ENCODE data around the gene CTSH. TPM values are rescaled to one million over a fixed set of nuclear protein-coding genes. Genes with fewer than 3 reads are reported as not detected.

CTSH gene
- total RNA-seq, 1 donor from 2014 or later: 10.0 TPM

GRCh38 chr15:78977591-78978347, 32.9 kb upstream of the CTSH start:
- H3K27ac Mint-ChIP-seq (ENCODE audit: unreplicated experiment): no peak overlapping the region
- H3K4me3 Mint-ChIP-seq (ENCODE audit: unreplicated experiment): no peak overlapping the region
- no peak for DNase-seq (ENCODE audit: low spot score)
- no peaks in the 10 kb centered on the region for H3K9me3 Mint-ChIP-seq (ENCODE audit: unreplicated experiment)
- H3K4me1 Mint-ChIP-seq (ENCODE audit: unreplicated experiment): peaks cover 8% of the 10 kb centered on the region
- TF ChIP-seq, protein P1, sequence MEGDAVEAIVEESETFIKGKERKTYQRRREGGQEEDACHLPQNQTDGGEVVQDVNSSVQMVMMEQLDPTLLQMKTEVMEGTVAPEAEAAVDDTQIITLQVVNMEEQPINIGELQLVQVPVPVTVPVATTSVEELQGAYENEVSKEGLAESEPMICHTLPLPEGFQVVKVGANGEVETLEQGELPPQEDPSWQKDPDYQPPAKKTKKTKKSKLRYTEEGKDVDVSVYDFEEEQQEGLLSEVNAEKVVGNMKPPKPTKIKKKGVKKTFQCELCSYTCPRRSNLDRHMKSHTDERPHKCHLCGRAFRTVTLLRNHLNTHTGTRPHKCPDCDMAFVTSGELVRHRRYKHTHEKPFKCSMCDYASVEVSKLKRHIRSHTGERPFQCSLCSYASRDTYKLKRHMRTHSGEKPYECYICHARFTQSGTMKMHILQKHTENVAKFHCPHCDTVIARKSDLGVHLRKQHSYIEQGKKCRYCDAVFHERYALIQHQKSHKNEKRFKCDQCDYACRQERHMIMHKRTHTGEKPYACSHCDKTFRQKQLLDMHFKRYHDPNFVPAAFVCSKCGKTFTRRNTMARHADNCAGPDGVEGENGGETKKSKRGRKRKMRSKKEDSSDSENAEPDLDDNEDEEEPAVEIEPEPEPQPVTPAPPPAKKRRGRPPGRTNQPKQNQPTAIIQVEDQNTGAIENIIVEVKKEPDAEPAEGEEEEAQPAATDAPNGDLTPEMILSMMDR (IDR thresholded peaks at IDR 0.05; ENCODE audit: unreplicated experiment): no peak
- no peaks in the 10 kb centered on the region for H3K36me3 Mint-ChIP-seq (ENCODE audit: low read depth, unreplicated experiment)
- peaks cover 19% of the 10 kb centered on the region for H3K27me3 Mint-ChIP-seq (ENCODE audit: unreplicated experiment)

DNA sequence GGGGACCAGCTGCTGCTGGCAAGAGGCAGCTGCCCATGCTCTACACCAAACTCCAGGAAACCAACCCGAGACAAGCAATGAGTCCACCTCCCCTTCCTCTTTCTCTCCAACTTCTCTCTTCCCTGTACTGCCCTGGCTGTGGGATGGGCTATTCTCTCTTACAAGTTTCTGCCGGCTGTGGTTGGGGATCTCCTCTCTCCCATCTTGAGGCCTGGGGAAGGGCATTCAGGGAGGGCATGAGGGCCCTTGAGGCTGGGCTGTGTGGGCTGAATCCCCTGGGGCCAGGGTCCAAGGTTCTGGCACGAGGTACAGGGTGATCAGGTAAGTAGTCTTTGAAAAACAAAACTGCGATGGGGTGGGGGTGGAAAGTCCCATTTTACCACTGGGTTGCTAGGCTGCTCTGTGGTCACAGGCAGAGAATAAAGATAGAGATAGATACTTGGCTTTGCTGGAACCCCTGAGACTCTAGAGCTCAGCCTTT, 32.3 kb upstream of the CTSH start:
- Mint-ChIP-seq H3K9me3 (ENCODE audit: unreplicated experiment) (no peaks in the 10 kb centered on the region), H3K4me3 (ENCODE audit: unreplicated experiment) (no peak overlapping the region), H3K27me3 (ENCODE audit: unreplicated experiment) (peaks cover 18% of the 10 kb centered on the region), H3K36me3 (ENCODE audit: low read depth, unreplicated experiment) (no peaks in the 10 kb centered on the region), H3K4me1 (ENCODE audit: unreplicated experiment) (peaks cover 8% of the 10 kb centered on the region), H3K27ac (ENCODE audit: unreplicated experiment) (no peak overlapping the region)
- TF ChIP-seq, protein P1 (IDR thresholded peaks at IDR 0.05; ENCODE audit: unreplicated experiment): no peak
- DNase-seq (ENCODE audit: low spot score): no peak

DNA sequence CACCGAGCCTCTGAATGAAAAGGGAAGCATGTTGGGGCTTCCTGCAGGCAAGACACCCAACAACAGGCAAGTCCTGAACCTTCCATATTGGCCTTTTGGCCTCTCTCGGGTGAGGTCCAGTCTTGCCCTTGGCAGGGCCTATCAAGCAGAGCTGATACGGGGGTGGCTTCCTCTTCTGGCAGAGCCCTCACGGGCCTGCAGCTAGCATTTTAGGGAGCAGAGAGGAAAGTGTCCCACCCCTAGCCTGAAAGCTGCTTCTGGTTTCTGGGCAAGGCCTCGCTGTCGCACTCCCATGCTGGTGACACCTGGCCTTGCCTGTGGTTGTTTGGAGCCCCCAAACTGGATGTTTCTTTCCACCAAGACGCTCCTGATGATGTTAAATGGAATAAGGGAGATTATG, 31.8 kb upstream of the CTSH start:
- no peaks in the 10 kb centered on the region for H3K36me3 Mint-ChIP-seq (ENCODE audit: low read depth, unreplicated experiment)
- peaks cover 8% of the 10 kb centered on the region for H3K4me1 Mint-ChIP-seq (ENCODE audit: unreplicated experiment)
- H3K4me3 Mint-ChIP-seq (ENCODE audit: unreplicated experiment): no peak overlapping the region
- no peak overlapping the region for H3K27ac Mint-ChIP-seq (ENCODE audit: unreplicated experiment)
- DNase-seq (ENCODE audit: low spot score): no peak
- TF ChIP-seq, protein P1 (IDR thresholded peaks at IDR 0.05; ENCODE audit: unreplicated experiment): no peak
- H3K9me3 Mint-ChIP-seq (ENCODE audit: unreplicated experiment): no peaks in the 10 kb centered on the region
- H3K27me3 Mint-ChIP-seq (ENCODE audit: unreplicated experiment): peaks cover 14% of the 10 kb centered on the region

- H3K27me3 Mint-ChIP-seq (ENCODE audit: unreplicated experiment): peaks cover 16% of the 10 kb centered on the region
- H3K27ac Mint-ChIP-seq (ENCODE audit: unreplicated experiment): no peak overlapping the region
- TF ChIP-seq, protein P1 (IDR thresholded peaks at IDR 0.05; ENCODE audit: unreplicated experiment): no peak
- no peaks in the 10 kb centered on the region for H3K36me3 Mint-ChIP-seq (ENCODE audit: low read depth, unreplicated experiment)
- DNase-seq (ENCODE audit: low spot score): no peak
- no peak overlapping the region for H3K4me3 Mint-ChIP-seq (ENCODE audit: unreplicated experiment)
- peaks cover 8% of the 10 kb centered on the region for H3K4me1 Mint-ChIP-seq (ENCODE audit: unreplicated experiment)
- no peaks in the 10 kb centered on the region for H3K9me3 Mint-ChIP-seq (ENCODE audit: unreplicated experiment)
These were observed 29.5 kb upstream of the CTSH start for GRCh38 chr15:78974272-78974918.

Measured in endothelial cell (in vitro differentiated cells).